GM12864 (cell line): Measurements from ENCODE around the gene FGD3.

Experiments used
- DNase-seq: peaks from one replicate; pipeline ENCODE4 v3.0.0-alpha.2; 2011; ENCODE audit warnings: low read depth
- H3K4me3 ChIP-seq: 2 replicates; pipeline ENCODE4 v1.5.1; 2011; ENCODE audit warnings: mild to moderate bottlenecking, low read depth, low read length, control low read depth
- TF ChIP-seq, protein P1 (sequence below): IDR thresholded peaks from 2 replicates; pipeline ENCODE4 v1.5.1; 2011; ENCODE audit warnings: low read depth, mild to moderate bottlenecking, moderate library complexity, low read length, control low read depth, inconsistent platforms; ENCODE audit errors: missing control alignments

FGD3 gene

DNA sequence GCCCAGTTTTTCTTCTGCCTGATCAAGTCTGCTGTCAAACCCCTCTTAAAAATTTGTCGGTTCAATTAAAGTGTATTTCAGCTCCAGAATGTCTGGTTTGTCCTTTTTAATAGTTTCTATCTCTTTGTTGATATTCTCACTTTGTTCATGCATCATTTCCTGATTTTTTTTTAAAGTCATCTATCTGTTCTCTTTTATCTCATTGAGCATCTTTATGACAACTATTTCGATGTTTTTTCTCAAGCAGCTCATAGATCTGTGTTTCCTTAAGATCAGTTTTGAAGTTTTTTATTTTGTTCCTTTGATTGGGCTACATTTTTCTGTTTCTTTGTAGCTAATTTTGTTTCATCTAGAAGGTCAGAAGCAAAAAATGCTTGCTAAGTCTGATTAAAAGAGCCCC lies 53.7 kb downstream of the FGD3 start:
- DNase-seq, result no peak
- H3K4me3 ChIP-seq, result no peak overlapping the region
- TF ChIP-seq, protein P1, sequence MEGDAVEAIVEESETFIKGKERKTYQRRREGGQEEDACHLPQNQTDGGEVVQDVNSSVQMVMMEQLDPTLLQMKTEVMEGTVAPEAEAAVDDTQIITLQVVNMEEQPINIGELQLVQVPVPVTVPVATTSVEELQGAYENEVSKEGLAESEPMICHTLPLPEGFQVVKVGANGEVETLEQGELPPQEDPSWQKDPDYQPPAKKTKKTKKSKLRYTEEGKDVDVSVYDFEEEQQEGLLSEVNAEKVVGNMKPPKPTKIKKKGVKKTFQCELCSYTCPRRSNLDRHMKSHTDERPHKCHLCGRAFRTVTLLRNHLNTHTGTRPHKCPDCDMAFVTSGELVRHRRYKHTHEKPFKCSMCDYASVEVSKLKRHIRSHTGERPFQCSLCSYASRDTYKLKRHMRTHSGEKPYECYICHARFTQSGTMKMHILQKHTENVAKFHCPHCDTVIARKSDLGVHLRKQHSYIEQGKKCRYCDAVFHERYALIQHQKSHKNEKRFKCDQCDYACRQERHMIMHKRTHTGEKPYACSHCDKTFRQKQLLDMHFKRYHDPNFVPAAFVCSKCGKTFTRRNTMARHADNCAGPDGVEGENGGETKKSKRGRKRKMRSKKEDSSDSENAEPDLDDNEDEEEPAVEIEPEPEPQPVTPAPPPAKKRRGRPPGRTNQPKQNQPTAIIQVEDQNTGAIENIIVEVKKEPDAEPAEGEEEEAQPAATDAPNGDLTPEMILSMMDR, result no peak

DNA sequence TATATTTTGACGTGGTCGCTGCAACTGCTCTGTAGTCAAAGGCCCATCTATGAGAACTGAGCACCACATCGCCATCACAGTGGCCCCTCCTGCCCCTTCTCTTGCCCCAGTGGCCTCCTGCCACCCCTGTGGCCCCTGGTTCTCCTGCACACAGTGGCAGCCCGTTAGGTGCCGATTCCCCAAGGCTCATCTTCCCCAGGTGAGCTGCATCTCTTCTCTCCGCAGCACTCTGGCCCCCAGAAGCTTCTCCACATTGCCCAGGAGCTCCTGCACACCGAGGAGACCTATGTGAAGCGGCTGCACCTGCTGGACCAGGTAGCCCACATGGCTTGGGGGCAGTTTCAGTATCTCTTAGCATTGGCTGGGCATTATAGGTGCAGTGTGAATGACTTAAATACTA lies 55.4 kb downstream of the FGD3 start:
- TF ChIP-seq, protein P1, result no peak
- no peak overlapping the region for H3K4me3 ChIP-seq
- no peak for DNase-seq

DNA sequence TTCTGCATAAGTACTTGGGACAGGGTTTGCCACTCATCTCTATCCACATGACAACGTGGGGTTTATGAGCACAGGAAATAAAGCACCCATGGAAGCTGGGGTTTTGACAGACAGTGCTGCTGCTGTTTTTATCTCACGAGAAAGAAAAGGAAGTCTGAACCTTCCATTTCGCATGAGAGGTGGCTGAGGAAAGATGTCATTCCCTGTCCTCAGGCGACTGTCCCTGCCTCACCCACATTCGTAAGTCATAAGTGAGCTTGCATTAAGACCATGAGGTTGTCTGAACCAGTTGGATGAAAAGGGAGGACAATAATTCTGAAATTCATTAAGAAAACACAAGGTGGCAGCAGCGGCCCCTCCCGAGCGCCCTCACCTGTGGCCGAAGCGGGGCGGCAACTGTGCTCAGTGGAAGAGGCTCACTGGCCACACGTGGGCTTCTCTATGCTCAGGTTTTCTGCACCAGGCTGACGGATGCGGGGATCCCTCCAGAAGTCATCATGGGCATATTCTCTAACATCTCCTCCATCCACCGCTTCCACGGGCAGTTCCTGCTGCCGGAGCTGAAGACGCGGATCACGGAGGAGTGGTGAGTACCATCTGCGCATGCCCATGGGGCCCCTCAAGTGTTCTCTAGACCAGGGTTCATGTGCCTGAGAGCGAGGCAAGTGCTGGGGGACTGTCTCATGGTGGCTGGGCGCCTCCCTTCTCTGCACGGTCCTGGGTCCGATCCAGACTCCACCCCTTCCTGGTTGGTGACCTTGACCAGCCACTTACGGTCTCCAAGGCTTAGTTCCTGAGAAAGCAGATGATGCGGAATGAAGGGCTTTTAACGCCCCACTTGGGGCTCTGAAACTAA lies 56.5 kb downstream of the FGD3 start:
- peak; percentile 16 for DNase-seq
- TF ChIP-seq, protein P1, result peak; percentile 71
- H3K4me3 ChIP-seq, result no peak overlapping the region

DNA sequence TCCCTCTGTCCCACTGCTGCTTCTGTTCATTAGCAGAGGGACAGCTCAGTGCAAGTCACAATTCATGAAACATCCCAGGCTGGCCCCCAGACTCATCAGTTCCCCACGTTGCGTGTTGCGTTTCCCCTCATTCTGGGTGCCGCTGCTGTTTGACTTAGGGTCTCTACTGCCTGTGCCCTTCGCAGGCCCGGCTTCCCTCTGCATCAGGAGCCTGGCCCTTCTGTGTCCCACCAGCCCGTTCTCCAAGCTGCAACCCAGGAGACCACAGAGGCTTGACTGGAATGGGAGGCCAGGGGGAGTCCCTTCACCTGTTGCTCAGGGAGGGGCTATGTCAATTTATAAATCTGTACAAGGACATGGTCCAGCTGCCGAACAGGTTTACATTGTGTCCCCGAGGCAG lies 57.2 kb downstream of the FGD3 start:
- no peak for DNase-seq
- TF ChIP-seq, protein P1, result no peak
- H3K4me3 ChIP-seq, result no peak overlapping the region

DNA sequence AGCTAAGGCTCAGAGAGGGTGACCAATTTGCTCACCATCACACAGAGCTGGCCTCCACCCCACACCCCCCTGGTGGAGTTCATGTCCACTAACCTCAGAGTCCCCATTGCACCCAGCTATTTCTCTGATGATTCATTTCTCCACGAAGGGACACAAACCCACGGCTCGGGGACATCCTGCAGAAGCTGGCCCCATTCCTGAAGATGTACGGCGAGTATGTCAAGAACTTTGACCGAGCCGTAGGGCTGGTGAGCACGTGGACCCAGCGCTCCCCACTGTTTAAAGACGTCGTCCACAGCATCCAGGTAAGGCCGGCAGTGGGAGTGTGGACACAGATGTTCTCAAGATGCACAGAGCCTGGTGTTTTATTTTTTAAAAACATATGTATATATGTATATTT lies 58.6 kb downstream of the FGD3 start:
- TF ChIP-seq, protein P1, result no peak
- no peak for DNase-seq
- no peak overlapping the region for H3K4me3 ChIP-seq

DNA sequence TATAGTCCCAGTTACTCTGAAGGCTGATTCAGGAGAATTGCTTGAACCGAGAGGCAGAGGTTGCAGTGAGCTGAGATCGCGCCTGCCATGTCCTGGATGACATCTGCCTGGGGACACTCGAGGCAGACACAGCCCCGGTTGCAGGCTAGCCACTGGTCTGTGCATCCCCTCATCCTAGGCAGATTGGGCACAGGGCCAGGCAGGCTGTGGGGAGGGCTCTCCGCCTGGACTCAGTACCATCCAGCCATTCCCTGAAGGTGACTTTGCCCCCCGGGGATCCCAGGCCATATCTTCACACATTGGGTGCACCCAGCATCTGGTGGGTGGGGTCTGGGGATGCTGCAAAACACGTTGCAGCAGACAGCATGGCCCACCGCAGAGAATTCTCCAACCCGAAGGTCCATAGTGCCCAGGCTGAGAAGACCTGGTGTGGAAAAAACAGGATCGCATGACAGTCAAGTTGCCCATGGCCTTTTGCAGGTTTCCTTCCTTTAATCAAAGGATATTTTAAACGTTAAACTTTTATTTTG lies 60.3 kb downstream of the FGD3 start:
- TF ChIP-seq, protein P1, result no peak
- no peak overlapping the region for H3K4me3 ChIP-seq
- no peak for DNase-seq

DNA sequence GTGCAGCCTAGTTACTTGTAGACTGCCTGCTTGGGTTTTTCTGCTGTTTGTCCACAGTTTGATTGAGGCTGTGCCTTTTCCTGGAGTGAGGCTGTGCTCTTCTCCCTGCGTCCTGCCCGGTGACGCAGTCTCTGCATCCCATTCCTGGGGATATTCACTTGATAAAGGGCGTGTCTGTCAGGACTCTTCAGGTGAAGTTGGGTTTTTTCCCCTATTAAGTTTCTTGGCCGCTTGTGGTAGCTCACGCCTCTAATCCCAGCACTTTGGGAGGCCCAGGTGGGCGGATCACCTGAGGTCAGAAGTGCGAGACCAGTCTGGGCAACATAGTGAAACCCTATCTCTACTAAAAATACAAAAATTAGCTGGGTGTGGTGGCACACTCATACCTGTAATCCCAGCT lies 61.1 kb downstream of the FGD3 start:
- TF ChIP-seq, protein P1, result no peak
- no peak for DNase-seq
- H3K4me3 ChIP-seq, result no peak overlapping the region
